Peyer's patch (tissue), 4 donors: Measurements from ENCODE around the gene NRGN. TPM values are rescaled to one million over a fixed set of nuclear protein-coding genes. Genes with fewer than 3 reads are reported as not detected.

Source experiments
- DNase-seq, 3 donors: peaks; one replicate each; pipeline ENCODE4 v3.0.0-alpha.2; 2017 to 2019
- H3K27ac ChIP-seq, 4 donors: fragments of 200-600 bp; sonication (generic); one replicate each; pipeline ENCODE4 v1.5.1; 2016 to 2019
- H3K27me3 ChIP-seq, 2 donors: fragments of 200-600 bp; sonication (generic); one replicate each; pipeline ENCODE4 v1.5.1; 2019
- H3K36me3 ChIP-seq, 3 donors: fragments of 200-600 bp; sonication (generic); one replicate each; pipeline ENCODE4 v1.5.1; 2016 to 2019
- H3K4me1 ChIP-seq, 4 donors: fragments of 200-600 bp; sonication (generic); one replicate each; pipeline ENCODE4 v1.5.1; 2016 to 2019
- H3K4me3 ChIP-seq, 4 donors: fragments of 200-600 bp; sonication (generic); 1 replicate in 3 of 4; 2 replicates in 1 of 4; pipeline ENCODE4 v1.5.1; 2016 to 2019; ENCODE audit warnings: mild to moderate bottlenecking in 1 of 4
- H3K9me3 ChIP-seq, 4 donors: fragments of 200-600 bp; sonication (generic); one replicate each; pipeline ENCODE4 v1.5.1; 2016 to 2019; ENCODE audit warnings: mild to moderate bottlenecking in 1 of 4
- POLR2A ChIP-seq, 2 donors: fragments of 450-650 bp; IDR thresholded peaks; one replicate each; pipeline ENCODE4 v1.5.1; 2017; ENCODE audit warnings: antibody characterized with exemption in 2 of 2, mild to moderate bottlenecking in 2 of 2, moderate library complexity in 2 of 2
- total RNA-seq, 4 donors: library from RNA; depleted of rRNA; stranded (reverse); fragments of >200 nt; gene quantifications; one replicate each; pipeline ENCODE4 v1.1.0, GENCODE V29; 2016
- TF ChIP-seq, protein P1 (sequence below), 6 experiments: fragments of 450-650 bp in 4 of 6; fragments of 200-600 bp in 2 of 6; sonication (generic) in 1 of 6; IDR thresholded peaks; one replicate each; pipeline ENCODE4 v1.5.1; 2017 to 2019; ENCODE audit warnings: antibody characterized with exemption in 6 of 6, mild to moderate bottlenecking in 3 of 6, moderate library complexity in 1 of 6

NRGN gene
- total RNA-seq, 4 donors from 2014 or later: 0.67 to 10.7 TPM; not detected in 2

DNA sequence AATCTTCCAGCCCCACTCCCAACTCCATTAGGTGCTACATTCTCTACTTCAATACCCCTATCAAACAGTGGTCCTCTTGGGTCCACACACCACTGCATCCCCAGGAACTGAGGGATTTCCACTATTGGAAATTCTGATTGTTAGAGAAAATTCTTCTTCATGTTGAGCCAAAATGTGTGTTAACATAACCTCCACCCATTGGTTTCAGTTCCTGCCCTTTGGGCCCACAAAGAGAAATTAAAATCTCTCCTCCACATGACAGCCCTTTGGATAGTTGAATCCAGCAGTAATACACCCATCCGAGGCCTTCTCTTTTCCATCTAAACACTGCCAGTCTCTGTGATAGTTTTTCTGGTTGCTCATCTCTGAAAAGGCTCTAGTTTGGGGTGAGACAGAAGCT lies 10.2 kb downstream of the NRGN start:
- no peaks in the 10 kb centered on the region for H3K9me3 ChIP-seq
- peaks cover 0 to 37% (median 3%) of the 10 kb centered on the region in 4 donors for H3K4me1 ChIP-seq
- DNase-seq: no peak
- no peak overlapping the region for H3K4me3 ChIP-seq
- H3K27me3 ChIP-seq: no peaks in the 10 kb centered on the region
- H3K36me3 ChIP-seq: no peaks in the 10 kb centered on the region
- TF ChIP-seq POLR2A (IDR thresholded peaks at IDR 0.05): no peak
- TF ChIP-seq, protein P1, sequence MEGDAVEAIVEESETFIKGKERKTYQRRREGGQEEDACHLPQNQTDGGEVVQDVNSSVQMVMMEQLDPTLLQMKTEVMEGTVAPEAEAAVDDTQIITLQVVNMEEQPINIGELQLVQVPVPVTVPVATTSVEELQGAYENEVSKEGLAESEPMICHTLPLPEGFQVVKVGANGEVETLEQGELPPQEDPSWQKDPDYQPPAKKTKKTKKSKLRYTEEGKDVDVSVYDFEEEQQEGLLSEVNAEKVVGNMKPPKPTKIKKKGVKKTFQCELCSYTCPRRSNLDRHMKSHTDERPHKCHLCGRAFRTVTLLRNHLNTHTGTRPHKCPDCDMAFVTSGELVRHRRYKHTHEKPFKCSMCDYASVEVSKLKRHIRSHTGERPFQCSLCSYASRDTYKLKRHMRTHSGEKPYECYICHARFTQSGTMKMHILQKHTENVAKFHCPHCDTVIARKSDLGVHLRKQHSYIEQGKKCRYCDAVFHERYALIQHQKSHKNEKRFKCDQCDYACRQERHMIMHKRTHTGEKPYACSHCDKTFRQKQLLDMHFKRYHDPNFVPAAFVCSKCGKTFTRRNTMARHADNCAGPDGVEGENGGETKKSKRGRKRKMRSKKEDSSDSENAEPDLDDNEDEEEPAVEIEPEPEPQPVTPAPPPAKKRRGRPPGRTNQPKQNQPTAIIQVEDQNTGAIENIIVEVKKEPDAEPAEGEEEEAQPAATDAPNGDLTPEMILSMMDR (IDR thresholded peaks at IDR 0.05): no peak
- no peak overlapping the region for H3K27ac ChIP-seq

DNA sequence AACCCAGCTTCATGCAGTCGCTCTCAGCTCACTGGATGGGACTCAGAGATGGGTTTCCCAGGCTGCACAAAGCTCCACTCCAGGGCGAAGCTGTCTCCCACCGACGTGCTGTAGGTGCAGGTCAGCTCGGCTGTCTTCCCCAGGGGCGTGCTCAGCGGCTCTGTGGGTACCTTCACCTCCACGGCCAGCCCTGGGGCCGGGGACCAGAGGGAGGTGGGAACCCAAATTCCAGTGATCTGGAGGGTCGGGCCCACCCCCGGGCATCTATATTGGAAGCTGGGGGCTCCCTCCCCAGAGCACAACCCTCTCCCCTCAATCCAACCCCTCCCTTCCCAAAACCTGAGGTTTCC lies 11.6 kb downstream of the NRGN start:
- DNase-seq: no peak
- Histone ChIP-seq H3K36me3 (no peaks in the 10 kb centered on the region), H3K4me3 (no peak overlapping the region), H3K4me1 (peaks cover 0 to 24% (median 0%) of the 10 kb centered on the region in 4 donors), H3K27me3 (no peaks in the 10 kb centered on the region), H3K27ac (no peak overlapping the region), H3K9me3 (no peaks in the 10 kb centered on the region)
- TF ChIP-seq POLR2A (IDR thresholded peaks at IDR 0.05): no peak
- TF ChIP-seq, protein P1 (IDR thresholded peaks at IDR 0.05): no peak

DNA sequence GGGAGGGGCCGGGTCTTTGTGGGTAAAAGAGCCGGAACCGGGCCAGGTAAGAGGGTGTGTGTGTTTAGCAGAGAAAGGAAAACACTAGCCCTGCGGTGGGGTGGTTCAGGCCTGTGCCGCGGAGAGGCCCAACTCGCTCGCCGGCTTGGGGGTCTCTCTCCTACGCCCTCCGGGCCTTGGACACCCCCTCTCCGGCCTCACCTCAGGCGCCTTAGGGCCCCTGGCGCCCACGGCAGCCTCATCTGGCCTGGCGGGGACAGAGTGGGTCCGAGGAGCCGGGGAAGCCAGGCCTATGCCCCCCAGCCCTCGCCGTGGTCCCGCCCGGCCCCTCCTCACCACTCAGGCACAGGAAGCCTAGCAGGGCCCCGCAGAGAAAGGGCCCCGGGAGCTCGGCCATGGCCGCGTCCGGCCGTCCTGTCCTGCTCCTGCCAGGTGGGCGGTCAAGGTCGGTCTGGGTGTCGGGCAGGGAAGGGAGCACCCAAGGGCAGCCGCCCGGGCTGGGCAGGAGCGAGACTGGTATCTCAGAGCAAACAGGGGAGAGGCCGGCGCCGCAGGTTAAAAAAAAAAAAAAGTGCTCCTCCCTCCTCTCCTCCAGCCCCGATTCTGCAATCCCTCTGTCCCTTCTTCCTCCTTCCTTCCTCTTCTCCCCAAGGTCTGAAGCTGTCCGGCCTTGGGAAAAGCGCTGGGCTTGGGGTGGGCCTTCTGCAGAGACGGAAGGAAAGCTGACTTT lies 12.2 kb downstream of the NRGN start, which contains the start of gene VSIG2:
Gene VSIG2, minus strand, starts transcription at position 515 of the 730 bp plus-strand sequence. Its CDS starts 118 bp downstream, at position 397.
- H3K9me3 ChIP-seq: no peaks in the 10 kb centered on the region
- no peak within 1 kb of the TSS for H3K27ac ChIP-seq
- peaks cover 0 to 21% (median 0%) of the 10 kb centered on the region in 4 donors for H3K4me1 ChIP-seq
- H3K27me3 ChIP-seq: no peaks in the 10 kb centered on the region
- H3K4me3 ChIP-seq: peak within 1 kb of the TSS in 1 of 4 donors; percentile 9
- TF ChIP-seq, protein P1 (IDR thresholded peaks at IDR 0.05): no peak
- no peak for TF ChIP-seq POLR2A (IDR thresholded peaks at IDR 0.05)
- H3K36me3 ChIP-seq: no peaks in the 10 kb centered on the region
- no peak for DNase-seq

DNA sequence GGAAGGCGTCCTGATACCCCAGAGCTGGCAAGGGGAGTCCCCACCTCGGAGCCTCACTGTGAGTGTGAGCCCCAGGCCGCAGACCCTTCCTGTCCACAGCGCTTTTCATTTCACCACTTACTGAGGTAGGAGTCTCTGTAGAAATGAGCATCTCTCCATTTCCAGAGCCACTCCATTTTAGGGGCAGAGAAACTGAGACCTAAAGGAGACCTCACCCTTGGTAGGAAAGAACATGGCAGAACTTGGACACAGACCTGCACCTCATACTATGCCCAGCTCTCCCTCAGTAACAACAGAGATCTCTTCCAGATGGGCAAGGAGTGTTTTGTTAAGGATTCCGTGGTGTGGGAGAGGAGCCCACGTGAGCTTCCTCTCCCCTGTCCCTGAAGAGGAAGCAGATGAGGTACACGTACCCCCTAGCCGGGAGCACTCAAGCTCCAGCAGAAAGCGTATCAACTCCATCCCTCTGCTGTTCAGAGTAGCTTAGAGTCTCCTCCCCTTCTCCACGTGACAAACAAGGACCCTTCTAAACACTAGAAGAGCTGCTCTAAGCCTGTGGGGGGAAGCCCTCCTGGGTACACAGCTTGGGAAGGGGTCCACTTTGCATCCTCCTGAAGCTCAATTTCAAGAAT lies 12.8 kb downstream of the NRGN start:
- H3K36me3 ChIP-seq: no peaks in the 10 kb centered on the region
- DNase-seq: no peak
- H3K27ac ChIP-seq: no peak overlapping the region
- peaks cover 0 to 1% of the 10 kb centered on the region in 2 donors for H3K27me3 ChIP-seq
- TF ChIP-seq, protein P1 (IDR thresholded peaks at IDR 0.05): no peak
- TF ChIP-seq POLR2A (IDR thresholded peaks at IDR 0.05): no peak
- peaks cover 0 to 15% (median 0%) of the 10 kb centered on the region in 4 donors for H3K4me1 ChIP-seq
- H3K9me3 ChIP-seq: no peaks in the 10 kb centered on the region
- no peak overlapping the region for H3K4me3 ChIP-seq

DNA sequence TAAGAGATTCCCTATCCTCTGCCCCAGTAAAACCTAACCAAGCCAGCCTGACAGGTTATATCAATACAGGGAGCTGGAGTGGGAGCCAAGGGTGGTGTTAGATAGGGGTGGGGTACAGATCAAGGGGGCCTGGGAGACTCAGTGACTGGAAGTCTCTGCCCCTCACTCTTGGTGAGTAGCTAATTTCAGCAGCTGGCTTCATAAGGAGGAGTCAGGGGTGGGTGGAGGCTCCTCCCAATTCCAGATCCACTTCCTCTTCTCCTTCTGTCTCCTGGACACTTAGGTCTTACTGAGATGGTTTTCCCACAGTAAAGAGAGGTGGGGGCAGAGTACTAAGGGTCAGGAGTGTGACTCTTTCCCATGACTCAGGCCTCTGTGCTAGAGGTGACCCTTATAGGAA lies 13.5 kb downstream of the NRGN start:
- TF ChIP-seq, protein P1 (IDR thresholded peaks at IDR 0.05): no peak
- no peak for TF ChIP-seq POLR2A (IDR thresholded peaks at IDR 0.05)
- no peak for DNase-seq
- no peak overlapping the region for H3K27ac ChIP-seq
- peaks cover 0 to 20% (median 2%) of the 10 kb centered on the region in 4 donors for H3K4me1 ChIP-seq
- H3K4me3 ChIP-seq: no peak overlapping the region
- peaks cover 0 to 6% of the 10 kb centered on the region in 2 donors for H3K27me3 ChIP-seq
- no peaks in the 10 kb centered on the region for H3K36me3 ChIP-seq
- H3K9me3 ChIP-seq: no peaks in the 10 kb centered on the region
